SIG-M5 treated with dmso at 0.1 percent for 504 hours (cell line): ENCODE results near the gene FGGY.
A peak's percentile ranks its signal among the peaks of the same experiment; 100 is the strongest.

Source experiments
- DNase-seq: peaks from one replicate; lab custom pipeline; 2025; ENCODE audit not compliant: unreplicated experiment; lab: John Stamatoyannopoulos, UW

Gene FGGY

DNA sequence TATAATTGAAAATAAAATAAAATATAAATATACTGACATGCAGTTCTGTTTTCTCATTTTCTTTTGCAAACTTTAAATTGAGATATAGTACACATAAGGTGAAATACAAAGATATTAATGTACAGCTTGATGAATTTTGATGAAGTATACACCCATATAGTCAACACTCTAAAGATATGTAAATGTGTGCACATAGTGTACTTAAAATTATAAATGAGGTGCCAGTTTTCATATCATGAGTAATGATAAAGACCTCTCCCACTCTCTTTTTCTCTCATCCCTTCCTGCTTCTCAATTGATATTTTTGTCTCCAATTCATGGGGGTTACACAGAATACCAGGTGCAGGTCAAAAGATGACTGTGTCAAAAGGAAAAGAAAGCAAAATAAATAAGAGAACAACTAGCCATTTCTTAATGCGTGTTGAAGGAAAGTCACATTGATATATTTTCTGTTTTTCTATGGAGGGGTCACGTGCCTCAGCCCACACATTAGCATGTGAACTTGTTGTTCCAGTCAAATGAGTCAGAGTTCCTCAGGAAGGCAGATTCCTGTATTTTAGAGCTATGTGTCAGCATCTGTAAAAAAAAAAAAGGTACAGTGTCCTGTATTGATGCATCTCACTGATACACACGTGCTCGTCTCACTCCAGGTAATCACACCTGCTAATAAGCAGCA, 453.6 kb downstream of the FGGY start:
- DNase-seq, result peak; percentile 7

- no peak for DNase-seq
Observed at GRCh38 chr1:59751004-59751395, 454.1 kb downstream of the FGGY start.

DNA sequence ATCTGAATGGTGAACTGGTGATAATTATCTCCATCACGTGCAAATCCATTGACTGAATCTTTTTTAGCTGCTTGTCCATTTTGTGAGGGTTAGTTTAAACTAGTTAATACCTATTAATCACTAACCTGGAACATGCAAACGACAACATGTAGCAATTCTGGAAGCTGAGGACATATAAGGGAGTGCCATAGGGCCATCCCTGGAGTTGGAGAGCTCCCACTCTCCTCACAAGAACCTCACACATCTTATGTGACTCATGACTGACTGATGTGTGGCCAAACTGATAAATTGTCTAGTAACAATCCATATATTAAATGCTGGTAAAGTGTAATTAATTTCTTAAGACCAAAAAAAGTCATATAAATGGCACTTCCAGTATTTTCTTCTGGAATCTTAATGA, 454.9 kb downstream of the FGGY start:
- no peak for DNase-seq

GRCh38 chr1:59752556-59753414, 455.9 kb downstream of the FGGY start:
- no peak for DNase-seq

DNA sequence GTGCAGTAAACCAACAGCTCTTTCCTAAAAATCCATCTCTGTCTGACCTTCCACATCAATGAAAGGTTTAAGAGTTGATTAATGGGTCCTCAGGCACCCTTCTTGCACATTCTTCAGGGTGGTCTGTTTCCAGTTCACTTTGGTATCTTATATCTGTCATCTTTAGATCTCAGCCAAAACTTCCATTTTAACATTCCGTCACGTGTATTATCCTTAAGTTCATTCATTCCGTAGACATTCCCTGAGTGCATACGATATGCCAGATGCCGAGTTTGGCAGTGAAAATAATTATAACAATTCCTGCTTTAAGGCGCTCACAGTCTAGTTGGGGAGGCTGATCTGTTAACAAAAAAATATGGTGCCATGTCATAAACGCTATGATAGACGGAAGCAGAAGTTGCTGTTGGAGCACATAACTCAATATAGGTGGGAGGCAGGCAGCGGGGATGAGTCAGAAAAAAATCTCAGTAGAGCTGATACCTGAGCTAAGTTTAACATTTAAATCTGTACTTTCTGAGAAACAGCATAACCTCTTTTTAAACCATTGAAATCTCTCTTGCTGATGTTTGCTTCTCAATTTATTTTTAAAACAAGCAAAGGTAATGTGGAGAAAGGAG, 458.3 kb downstream of the FGGY start:
- DNase-seq, result no peak

GRCh38 chr1:59757197-59757747, 460.4 kb downstream of the FGGY start:
- DNase-seq, result no peak

- peak; percentile 86 for DNase-seq
Observed at GRCh38 chr1:59759156-59759925, 462.4 kb downstream of the FGGY start.

- no peak for DNase-seq
Observed at GRCh38 chr1:59761443-59761842, 464.5 kb downstream of the FGGY start.

- no peak for DNase-seq
Observed at GRCh38 chr1:59763418-59763817, 466.5 kb downstream of the FGGY start.

GRCh38 chr1:59765011-59765730, 468.3 kb downstream of the FGGY start:
- no peak for DNase-seq

DNA sequence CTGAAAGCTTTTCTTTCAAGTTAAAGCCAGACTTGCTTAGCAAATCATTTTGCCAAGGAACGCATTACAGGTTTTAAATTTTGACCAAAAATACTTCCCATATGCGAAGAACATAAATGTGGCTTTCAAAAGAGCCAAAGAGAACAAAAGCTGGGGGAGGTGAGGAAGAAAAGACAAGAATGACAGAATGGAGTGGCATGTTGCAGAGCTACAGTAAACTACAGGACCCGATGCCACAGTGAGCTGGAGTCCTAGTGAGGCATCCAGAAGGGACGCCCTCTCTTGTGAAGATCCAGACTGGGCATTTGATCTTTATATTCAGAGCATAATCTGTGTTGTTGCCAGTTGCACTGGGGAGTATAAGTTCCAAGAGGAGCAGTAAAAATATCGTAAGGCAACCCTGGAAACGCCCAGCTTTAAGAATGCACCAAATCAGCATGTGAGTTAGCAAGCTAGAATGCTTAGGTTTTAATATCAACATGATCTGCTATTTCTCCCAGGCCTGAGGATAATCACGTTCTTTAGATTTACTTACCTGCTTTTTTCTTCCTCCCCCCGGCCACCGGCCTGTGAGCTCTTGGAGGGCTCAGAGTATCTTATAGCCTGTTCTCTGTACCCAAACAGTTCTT, 469.4 kb downstream of the FGGY start:
- DNase-seq, result no peak

DNA sequence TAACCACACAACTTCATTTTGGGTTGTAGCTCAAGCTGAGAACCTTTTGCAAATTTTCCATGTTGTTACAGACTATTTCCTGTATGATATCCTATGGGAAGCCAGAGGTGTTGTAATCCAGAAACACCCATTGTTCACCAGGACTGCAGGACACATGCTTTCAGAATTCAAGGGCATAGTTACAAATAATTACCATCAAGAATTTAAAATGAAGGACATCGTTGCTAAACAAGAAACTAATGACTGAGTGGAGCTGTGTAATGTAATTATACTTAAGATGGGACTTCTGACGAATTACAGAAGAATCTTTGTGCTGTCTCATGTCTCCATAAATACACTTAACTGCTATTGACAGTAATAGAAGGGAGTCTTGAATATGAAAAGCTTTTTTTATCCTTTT, 470.2 kb downstream of the FGGY start:
- no peak for DNase-seq

- DNase-seq, result peak; percentile 4
Observed at GRCh38 chr1:59768792-59769735, 472.2 kb downstream of the FGGY start.

- DNase-seq, result no peak
Observed at GRCh38 chr1:59769736-59770095, 472.8 kb downstream of the FGGY start.

DNA sequence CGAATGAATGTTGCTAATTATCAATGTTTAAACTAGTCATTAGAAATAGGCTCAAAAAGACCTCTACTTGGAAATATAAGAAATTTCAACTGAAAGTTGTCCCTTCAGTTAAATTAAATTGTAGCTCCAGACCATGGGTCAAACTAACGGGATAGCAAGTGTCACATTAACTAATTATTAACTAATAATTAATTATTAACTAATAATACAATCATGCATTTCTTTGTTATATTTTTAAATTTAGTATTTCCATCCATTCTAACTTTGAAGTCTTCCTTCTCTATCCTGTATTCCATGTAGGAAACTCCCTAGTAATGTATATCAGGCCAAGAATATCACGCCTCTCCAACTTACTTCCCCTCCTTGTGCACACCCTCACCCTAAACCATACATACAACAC, 474.5 kb downstream of the FGGY start:
- DNase-seq, result no peak

GRCh38 chr1:59775480-59775879, 478.6 kb downstream of the FGGY start:
- no peak for DNase-seq

DNA sequence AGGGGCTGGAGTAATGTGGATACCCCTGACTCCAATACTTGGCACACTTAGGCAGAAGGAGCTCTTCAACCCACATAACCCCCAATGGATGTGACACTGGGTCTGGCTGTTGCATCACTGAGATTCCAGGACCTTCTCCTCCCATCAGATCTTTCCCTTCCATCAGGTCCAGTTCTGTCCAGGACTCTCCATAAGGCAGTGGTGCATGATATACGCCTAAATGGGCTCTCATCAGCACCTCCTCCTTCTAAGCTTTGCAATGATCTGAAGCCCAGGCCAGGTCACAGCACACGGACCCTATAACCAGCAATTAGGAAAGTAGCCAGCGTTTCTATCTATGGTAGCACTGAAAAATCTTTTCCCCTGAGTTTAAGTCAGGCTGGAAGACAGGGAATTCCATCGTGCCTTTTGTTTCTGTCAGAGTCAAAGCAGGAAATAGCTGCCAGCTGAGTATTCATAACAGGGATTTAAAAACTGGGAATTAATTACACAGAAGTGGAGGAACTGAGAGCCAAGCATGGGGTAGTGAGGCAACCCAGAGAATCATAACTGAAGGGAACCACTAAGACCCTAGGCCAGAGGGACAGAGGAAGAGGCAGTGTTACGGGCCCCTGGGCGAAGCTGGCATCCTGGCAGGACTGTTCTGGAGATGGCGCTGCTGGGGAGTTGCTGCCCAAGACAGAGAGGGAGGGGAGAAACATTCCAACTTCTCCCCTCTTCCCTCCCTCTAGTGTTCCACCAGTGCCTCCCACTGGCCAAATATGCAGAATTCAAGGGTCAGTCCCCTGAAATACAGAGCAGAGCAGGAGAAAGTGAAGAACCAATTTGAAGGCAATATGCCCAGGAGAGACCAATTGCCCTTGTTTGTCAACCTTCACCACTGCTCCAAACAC, 480.3 kb downstream of the FGGY start:
- no peak for DNase-seq

- DNase-seq, result no peak
Observed at GRCh38 chr1:59779949-59780348, 483.1 kb downstream of the FGGY start.
